NCI-H1417 treated with DMSO at 0.1 percent for 48 hours (cell line): ENCODE measurements around the gene OSCAR.

ENCODE experiments used
- DNase-seq: peaks from one replicate; lab custom pipeline; 2025; lab: John Stamatoyannopoulos, UW

Gene OSCAR

DNA sequence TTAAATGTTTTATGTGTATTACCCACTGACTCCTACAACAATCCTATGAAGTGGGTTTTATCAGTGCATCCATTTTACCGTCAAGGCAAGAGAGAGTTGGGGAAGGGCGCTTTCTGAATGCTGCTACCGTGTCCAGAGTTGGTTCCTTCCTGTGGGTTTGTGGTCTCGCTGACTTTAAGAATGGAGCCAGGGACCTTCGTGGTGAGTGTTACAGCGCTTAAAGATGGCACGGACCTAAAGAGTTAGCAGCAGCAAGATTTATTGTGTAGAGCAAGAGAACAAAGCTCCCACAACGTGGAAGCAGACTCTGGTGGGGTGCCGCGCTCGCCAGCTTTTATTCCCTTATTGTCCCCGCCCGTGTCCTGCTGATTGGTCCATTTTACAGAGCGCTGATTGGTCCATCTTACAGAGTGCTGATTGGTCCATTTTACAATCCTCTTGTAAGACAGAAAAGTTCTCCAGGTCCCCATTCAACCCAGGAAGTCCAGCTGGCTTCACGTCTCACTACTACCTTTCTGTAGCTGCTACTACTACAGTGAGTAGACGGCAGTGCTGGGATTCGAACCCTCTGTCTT is 6.1 kb downstream of the OSCAR start:
- no peak for DNase-seq

DNA sequence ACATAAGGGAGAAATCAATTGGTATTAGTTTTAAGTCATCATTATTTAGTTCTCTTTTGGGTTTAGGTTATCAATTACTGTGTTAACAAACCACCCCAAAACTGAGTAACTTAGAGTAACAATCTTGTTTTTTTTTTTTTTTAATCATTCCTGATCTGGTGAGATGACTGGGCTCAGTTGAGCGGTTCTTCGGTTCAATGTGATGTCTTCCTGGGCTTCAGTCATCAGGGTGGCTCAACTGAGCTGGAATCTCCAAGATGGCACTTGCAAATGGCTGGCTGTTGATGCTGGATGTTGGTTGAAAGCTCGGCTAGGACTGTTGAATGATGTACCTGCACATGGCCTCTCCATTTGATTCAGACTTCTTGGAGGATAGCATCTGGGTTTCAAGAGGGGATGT is 16.2 kb downstream of the OSCAR start:
- no peak for DNase-seq

DNA sequence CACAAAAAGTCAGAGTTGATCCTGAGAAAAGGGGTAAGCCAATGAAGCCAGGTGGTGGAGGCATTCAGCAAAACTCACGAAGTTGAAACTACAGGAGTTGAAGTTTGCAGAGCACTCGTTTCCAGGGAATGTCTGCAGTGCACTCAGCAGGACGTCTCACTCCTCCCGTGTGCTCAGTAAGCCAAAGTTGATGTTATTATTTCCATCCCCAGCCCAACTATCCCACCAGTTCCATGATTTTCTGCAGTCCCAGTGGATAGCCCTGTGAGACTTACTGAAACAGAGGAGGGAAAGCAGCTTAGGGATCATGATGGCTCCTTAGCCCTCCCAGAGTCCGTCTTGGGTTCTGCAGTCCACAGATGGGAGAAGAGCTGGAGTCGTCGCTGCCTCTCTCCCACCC is 19.6 kb downstream of the OSCAR start, which contains the start of gene TARM1:
Gene TARM1 (minus strand): TSS at position 334 of the 400 bp plus-strand sequence. CDS start 25 bp downstream, at position 309.
- no peak for DNase-seq

DNA sequence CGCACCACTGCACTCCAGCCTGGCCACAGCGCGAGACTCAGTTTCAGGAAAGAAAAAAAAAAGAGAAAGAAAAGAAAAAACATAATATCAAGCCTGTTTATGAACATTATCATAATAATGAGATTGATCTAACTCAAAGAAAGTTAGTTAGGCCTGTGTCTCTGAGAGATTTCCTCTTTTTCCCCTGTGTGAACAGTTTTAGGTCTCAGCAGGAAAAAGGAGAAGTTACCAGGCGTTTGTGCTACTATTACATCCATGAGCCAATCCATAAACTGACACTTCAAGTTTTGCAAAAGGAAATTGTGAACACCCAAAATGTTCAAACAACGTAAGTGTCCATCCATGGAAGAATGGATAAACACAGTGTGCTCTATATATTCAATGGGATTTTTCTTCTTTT is 23.3 kb downstream of the OSCAR start:
- DNase-seq: no peak

DNA sequence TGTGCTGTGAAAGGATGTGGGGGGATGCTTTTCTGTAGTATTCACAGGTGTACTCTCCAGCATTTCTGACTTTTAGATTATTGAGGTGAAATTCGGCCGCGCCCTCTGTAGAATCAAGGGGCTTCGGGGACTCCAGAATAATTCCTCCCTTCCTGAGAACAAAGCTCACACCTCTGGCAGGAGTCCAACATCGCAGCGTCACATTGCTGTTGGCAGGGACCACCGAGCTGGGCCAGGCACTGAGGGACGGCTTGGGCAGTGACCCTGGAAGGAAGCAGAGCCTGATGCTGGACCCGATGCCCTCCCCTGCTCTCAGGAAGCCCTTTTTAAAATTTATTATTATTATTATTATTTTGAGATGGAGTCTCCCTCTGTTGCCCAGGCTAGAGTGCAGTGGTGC is 25.8 kb downstream of the OSCAR start:
- DNase-seq: no peak

DNA sequence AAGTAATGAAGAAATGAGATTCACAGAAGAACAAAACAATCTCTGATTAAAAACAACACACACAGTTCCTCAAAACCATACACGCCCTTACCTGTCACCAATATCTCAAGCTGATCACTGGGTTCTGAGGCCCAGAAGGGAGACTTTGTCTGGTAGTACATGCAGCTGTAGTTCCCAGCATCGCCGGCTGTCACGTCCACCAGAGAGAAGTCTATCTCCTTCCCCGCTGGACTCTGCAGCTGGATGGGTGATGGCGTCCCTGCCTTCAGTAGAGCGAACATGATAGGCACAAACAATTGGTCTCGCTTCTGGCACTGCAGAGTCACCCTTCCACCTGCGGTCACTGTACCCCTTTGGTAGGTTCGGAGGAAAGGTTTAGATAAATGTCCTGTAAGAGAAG is 26.8 kb downstream of the OSCAR start:
- DNase-seq: no peak

DNA sequence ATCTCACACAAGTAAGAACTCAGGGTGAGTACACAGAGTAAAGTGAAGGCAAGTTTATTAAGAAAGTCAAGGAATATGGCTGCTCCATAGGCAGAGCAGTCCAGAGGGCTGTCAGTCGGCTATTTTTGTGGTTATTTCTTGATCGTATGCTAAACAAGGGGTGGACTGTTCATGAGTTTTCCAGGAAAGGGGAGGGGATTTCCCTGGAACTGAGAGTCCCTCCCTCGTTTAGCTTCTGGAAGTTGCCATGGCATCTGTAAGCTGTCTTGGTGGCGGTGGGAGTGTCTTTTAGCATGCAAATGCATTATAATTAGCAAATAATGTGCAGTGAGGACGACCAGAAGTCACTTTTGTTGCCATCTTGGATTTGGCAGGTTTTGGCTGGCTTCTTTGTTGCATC is 31.1 kb downstream of the OSCAR start:
- no peak for DNase-seq

DNA sequence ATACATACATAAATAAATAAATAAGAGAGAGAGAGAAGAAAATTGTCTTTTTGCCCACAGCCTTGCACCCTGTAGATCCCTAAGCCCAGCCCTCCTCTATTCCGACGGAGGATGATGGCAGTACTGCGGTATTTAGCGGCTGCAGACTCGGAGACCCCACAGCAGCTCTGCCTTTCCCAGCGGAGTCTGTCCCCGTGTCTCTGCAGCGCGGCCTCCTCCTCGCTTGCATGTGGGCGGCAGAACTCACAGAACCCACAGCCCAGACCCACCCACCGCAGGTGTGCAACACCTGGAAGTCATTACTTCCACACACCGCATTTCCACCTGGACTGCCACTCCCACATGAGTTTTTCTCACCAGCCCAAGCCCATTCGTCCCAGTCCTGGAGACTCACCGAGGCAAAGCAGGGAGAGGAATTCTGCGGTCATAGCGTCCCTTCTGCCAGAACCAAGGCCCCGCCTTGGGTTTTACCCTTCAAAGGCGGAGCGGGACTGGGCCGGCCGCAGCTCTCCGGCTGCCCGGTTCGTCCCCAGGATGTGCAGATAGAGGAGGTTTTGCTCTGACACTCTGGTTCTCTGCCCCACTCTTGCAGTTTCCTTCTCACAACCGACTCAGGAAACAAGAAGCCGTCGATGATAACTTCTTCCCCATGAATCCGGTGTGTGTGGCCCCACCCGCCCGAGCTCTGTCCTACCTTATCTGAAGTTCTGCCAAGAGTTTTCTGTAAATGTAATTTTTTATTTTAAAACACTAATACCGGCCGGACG is 37.1 kb downstream of the OSCAR start, which contains the start of gene VSTM1:
Gene VSTM1 (minus strand): TSS at position 548 of the 767 bp plus-strand sequence. CDS start 120 bp downstream, at position 428.
- DNase-seq: no peak

DNA sequence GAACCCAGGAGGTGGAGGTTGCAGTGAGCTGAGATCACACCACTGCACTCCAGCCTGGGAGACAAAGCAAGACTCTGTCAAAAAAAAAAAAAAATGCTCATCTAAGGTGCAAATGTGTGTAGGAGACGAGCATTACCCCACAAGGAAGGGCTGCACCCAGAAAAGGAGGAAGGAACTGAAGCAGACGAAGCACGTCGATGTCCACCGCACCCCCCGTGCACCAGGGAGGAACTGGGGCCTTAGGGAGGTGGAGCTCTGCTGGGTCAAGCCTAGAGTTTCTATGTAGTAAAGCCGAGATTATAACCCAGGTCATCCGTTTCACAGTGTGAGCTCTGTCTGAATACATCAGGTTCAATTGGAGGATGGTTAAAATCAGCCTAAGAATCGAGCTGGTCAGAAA is 38.0 kb downstream of the OSCAR start:
- no peak for DNase-seq

DNA sequence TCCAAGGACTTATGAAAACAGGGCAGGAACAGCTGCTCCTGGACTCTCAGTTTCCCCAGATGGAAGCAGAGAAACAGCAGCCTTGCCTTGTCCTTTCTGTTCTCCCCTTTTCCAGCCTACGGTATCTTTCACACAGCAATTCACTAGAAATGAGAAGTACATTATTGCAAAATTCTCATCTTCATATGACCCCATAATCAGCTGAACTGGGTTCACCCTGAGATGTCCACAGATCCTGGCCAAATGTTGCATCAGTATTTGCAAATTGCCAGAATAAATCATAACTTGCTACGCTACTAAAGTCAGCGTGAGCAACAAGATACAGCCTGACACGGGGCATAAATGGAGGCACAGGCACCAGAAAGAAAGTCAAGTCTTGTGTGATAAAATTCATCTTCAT is 53.0 kb downstream of the OSCAR start:
- DNase-seq: no peak

DNA sequence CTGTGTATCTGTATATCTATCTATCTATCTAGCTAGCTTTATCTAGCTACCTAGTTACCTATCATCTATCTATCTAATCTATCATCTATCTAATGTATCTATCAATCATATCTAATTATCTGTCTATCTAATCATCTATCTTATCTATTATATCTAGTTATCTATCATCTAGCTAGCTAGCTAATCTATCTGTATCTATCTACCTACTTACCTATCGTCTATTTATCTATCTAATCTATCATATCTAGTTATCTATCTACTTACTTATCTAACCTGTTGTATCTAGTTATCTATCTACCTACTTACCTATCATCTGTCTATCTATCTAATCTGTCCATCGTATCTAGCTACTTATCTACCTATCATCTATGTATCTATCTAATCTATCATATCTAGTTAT is 54.8 kb downstream of the OSCAR start:
- no peak for DNase-seq
